ENCODE data around the gene EGFL7.

Gene EGFL7

DNA sequence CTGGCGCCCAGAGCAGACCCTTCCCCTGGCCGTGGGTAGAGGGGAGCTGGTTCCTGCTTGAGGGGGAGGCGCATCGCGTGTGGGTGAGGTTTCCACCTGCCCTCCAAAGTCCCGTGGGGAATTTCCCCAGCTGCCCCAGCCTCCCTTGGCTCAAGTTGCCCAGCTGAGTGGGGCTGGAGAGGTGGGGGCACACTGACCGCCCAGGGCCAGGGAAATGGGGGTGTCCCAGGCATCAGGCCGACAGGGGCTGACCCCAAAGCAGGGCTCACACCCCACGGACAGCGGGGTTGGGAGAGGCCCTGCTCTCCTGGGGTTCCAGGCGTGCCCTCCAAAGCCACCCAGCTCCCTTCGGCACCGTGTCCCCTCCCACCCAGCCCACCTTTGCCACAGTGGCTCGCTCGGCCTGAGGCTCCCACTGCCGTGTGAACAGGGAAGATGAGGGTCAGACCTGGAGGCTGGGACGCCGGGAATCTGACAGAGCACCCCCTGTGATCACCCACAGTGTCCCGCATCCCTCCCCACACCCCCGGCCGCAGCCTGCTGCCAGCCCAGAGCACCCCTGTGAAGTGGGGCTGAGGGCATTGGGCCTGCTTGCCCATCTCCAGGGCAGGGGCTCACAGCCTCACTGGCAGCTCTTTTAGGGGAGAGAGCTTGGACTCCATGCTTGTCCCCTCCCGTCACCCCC lies 933 bp upstream of the EGFL7 start:
- DNase-seq: no peak

DNA sequence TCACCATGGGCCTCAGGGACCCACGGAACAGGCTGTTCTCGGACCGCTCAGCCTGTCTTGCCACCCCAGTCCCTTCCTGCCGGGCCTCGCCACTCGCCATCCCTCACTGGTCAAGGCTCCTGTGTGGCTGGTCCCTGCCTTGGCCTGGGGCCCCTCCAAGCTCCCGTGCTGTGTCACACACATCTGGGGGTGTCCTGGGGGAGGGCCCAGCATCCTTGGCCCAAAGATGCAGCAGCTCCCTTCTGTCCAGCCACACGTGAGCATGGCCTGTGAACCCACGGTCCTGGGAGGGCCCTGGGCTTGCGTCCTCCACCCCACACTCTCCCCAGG lies 425 bp upstream of the EGFL7 start:
- DNase-seq: no peak

DNA sequence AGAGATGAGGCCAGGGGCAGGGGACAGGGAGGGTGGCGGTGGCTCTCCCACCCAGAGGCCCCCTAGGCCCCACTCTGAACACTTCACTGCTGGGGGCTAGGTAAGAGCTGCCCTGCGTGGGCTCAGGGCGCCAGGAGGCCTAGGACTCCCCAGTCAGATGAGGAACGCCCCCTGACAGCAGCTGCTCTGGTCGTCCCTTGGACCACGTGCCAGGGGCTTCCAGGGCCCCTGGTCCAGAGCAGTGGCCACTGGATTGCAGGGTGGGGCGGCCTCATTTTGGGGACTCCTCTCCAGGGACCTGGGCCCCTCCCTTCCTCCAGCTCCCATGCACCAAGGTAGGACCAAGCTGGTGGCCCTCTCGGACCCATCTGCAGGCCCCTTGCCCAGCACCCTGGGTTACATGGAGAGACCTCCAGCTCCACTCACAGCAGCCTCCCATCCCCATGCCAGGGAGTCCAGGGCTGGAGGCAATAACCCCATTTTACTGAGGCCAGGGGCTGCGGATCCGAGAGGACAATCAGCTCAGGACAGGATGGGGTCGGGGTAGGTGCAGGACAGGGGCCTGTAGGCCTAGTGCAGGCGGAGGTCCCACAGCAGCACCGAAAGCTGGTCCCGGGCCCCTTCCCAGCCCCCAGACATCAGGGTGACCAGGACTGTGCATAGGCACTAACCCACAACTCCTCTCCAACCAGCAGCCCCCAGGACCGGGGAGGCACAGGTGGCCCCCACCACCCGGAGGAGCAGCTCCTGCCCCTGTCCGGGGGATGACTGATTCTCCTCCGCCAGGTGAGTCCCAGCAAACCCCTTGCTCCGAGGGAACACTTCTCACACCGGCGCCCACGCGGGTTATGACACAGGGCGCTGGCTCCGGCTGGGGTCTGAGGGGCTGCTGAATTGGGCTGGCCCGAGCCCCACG lies 1.5 kb downstream of the EGFL7 start:
- no peak for DNase-seq

DNA sequence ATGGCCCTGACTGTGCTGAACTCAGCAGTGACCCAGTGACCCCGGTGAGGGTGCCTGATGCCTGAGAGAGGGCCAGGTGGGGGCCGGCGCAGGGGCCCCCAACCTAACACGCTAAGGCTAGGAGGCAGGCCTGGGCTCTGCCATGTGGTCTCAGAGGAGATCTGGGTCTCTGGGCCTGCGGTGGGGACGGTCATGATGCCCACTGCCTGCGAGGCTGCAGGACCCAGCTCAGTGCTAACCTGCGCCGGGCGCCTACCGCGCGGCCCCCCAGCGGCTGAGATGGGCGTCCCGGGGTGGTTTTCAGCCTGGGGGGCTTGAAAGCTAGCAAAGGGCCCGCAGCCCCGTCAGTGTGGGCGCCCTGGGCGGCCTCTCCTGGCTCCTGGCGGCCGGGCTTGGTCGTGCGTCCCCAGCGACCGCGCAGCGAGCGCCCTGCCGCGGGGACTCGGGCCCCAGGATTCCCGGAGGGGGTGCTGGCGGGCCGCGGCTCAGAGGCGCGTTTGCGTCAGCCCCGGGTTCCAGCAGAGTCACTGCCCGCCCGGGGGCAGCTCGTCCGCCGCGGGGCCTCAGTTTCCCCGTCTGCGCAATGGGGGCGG lies 2.5 kb downstream of the EGFL7 start:
- DNase-seq: no peak

GRCh38 chr9:136665704-136666371 lies 3.1 kb downstream of the EGFL7 start:
- no peak for DNase-seq

DNA sequence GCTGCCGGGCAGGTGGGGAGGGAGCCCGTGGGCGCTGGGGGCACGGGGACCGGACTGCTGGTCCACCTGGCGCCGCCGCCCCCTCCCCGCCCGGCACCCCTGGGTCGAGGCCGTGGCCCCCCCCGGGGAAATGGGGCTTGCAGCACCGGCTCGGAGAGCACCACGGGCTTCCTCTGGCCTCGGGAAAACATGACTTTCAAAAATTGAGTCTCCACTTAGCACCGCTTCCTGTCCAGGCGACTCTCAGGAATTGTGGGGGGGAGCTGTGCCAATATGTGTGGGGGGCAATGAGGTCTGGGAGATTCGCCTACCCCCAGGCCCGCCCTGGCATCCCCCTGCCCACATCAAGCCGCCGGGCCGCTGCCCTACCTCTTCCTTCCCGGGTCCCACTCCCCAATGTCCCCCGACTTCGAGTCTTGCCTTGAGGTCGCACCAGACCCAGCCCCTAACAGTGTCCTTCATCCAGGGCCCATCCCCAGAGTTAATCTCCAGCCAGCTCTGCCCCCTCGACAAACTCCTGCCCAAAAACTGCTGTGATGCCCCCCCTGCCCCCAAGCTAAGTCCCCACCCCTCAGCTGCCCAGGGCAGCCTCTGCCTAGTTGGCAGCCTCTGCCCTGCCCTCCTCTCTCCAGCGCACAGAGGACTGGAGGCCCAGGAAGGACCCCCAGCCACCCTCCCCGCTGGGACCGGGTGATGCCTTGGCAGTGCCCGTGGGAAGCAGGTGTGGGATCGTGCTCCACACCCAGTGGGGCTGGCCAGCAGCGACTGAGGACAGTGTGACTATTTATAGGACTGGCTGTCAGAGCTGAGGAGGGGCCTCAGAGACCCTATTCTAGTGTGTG lies 3.9 kb downstream of the EGFL7 start:
- DNase-seq: no peak

DNA sequence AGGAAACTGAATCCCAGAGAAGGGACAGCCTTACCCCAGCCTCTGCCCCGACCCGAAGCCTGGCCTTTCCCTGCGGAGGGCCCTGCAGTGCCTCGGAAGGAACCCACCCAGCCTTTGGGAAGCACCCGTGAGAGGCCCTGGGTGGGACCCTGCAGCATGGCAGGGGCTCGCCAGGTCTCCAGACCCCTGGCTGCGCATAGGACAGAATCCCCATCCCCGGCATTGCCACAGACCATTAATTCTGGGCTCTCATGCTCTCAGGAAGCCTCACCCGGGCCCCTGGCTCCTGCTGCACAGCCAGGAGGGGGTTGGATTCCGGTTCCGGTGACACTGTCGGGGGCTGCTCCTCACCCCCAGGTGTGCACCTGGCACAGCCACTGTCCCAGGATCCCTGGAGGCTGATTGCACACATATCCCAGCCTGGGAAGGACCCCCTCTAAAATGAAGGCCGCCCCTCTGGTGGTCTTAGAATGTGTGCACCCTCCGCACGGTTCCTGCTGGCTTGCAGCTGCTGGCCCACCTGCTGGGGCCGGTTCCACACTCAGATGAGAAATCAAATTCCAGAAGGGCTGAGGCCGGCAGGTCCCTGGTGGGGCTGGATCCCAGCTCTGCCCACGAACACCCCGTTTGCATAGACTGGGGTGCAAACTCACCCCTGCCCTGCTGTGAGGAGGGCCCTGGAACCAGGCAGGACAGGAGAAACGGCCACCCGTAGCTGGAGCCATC lies 4.7 kb downstream of the EGFL7 start:
- no peak for DNase-seq

GRCh38 chr9:136667940-136668760 lies 5.4 kb downstream of the EGFL7 start:
- DNase-seq: no peak

GRCh38 chr9:136668983-136669790 lies 6.5 kb downstream of the EGFL7 start:
- no peak for DNase-seq

GRCh38 chr9:136669791-136670464 lies 7.2 kb downstream of the EGFL7 start:
- DNase-seq: no peak

DNA sequence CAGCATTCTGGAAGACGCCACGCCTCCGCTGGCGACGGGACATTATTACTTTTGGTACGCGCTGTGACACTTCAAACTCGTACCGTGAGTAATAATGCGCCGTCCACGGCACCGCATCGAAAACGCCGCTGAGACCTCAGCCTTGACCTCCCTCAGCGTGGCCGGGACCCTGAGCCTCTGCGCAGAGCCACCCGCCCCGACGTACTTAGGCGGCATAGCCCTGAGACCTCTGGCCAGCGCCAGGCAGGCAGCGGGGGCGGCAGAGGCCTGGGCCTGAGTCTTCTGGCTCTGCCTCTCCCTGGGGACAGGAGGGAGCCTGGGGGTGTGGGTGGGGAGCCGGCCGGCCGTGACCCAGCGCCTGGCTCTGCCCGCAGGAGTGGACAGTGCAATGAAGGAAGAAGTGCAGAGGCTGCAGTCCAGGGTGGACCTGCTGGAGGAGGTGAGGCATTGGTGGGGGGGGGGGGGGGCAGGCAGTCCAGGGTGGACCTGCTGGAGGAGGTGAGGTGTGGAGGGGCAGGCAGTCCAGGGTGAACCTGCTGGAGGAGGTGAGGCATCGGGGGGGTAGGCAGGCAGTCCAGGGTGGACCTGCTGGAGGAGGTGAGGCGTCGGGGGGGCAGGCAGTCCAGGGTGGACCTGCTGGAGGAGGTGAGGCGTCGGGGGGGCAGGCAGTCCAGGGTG lies 8.0 kb downstream of the EGFL7 start:
- no peak for DNase-seq

DNA sequence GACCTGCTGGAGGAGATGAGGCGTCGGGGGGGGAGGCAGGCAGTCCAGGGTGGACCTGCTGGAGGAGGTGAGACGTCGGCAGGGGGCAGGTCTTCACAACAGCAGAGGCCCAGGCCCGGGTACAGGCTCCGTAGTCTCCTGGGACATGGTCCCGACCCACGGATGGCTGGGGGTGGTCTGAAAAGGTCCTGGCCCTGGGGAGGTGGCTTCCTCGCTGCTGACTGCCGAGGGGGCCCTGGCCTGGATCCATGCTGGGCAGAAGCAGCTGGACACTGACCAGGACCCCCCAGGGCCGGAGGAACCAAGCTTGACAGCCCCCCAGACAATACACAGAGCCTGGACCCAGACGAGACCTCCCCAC lies 8.5 kb downstream of the EGFL7 start:
- DNase-seq: no peak

DNA sequence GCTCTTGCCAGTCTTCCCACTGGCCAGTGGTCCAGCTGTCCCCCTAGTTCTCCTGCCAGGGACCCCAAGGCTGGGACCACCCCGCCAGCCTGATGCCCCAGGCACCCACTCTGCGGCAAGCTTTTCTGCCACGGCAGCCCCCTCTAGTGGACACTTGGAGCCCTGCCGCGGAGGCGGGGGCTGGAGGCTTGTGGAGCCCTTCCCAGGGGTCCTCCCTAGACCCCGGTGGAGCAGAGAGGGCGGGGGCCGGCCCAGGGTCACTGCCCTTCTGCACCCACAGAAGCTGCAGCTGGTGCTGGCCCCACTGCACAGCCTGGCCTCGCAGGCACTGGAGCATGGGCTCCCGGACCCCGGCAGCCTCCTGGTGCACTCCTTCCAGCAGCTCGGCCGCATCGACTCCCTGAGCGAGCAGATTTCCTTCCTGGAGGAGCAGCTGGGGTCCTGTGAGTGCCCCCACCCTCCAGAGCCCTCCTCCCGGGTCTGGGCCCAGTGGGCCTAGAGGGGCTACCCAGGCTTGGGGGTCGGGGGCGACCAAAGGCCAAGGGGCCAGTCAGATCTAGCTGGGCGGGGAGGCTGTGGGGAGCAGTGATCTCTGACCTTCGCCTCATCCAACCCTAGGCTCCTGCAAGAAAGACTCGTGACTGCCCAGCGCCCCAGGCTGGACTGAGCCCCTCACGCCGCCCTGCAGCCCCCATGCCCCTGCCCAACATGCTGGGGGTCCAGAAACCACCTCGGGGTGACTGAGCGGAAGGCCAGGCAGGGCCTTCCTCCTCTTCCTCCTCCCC lies 9.1 kb downstream of the EGFL7 start:
- no peak for DNase-seq

- DNase-seq: no peak
These were observed 9.8 kb downstream of the EGFL7 start for GRCh38 chr9:136672431-136673087.

GRCh38 chr9:136673088-136673974 lies 10.6 kb downstream of the EGFL7 start:
- DNase-seq: no peak
